Measurements from ENCODE around the gene TCF19. TPM values are rescaled to one million over a fixed set of nuclear protein-coding genes. Genes with fewer than 3 reads are reported as not detected.

Gene TCF19
- total RNA-seq, 4 donors from 2014 or later: 2.3 to 6.7 (median 5.8) TPM

DNA sequence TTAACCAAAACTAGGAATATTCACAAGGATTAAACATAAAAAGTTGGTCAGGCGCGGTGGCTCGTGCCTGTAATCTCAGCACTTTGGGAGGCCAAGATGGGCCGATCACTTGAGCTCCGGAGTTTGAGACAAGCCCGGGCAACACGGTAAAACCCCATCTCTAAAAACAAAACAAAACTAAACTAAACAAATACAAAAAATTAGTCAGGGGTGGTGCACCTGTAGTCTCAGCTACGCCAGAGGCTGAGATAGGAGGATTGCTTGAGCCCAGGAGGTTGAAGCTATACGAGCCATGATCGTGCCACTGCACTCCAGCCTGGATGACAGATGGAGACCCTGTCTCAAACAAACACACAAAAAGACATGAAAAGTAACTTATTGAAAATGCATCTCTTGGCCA is 22.7 kb upstream of the TCF19 start:
- Histone ChIP-seq H3K27me3 (peaks cover 0 to 7% (median 0%) of the 10 kb centered on the region in 4 donors), H3K36me3 (no peaks in the 10 kb centered on the region), H3K9me3 (no peaks in the 10 kb centered on the region), H3K4me1 (peaks cover 7 to 21% (median 16%) of the 10 kb centered on the region in 4 donors), H3K27ac (replicated peaks in 1 of 4) (no peak overlapping the region), H3K4me3 (no peak overlapping the region)
- WGBS: 82% methylated on average over 10 of the region's 10 CpGs
- DNase-seq (ENCODE audit: extremely low spot score): no peak
- no peak for TF ChIP-seq POLR2A (IDR thresholded peaks at IDR 0.05; ENCODE audit: low read depth)
- intact Hi-C loops (cut with DNase I): loop anchor here (2.0 kb wide), 1 partner anchor 57 kb away; no protein-coding TSS in a partner anchor

DNA sequence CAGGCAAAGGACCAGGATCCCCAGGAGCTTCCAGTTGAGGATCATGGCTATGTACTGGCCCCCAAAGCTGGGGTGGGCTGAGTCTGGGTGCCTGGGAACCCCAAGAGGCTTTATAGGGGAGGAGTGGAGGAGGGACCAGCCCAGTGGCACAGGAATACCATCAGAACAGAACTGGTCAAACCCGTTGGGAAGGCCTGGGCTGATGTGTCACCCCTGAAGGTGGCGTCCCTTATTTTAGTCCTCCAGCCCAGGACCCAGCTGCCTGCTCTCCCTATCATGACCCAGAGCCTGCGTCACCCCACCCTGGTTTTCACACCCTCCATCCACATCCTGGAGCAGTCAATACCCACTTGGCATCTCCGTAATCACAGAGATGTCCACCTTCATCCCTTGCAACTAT is 19.4 kb upstream of the TCF19 start, which contains the start of gene PSORS1C2:
Gene PSORS1C2, minus strand, starts transcription at position 85 of the 400 bp plus-strand sequence. Its CDS starts 40 bp downstream, at position 45.
- Histone ChIP-seq H3K9me3 (no peaks in the 10 kb centered on the region), H3K36me3 (peaks cover 0 to 14% (median 5%) of the 10 kb centered on the region in 4 donors), H3K27ac (replicated peaks in 1 of 4) (no peak within 1 kb of the TSS), H3K4me3 (peak within 1 kb of the TSS in 1 of 4 donors; percentile 28), H3K27me3 (peaks cover 0 to 7% (median 0%) of the 10 kb centered on the region in 4 donors), H3K4me1 (peaks cover 13 to 33% (median 32%) of the 10 kb centered on the region in 4 donors)
- no peak for DNase-seq (ENCODE audit: extremely low spot score)
- intact Hi-C loops (cut with DNase I): loop anchor here (2.0 kb wide), 1 partner anchor 228 kb away; no protein-coding TSS in a partner anchor
- TF ChIP-seq POLR2AphosphoS5 (IDR thresholded peaks at IDR 0.05) (no peak), POLR2A (IDR thresholded peaks at IDR 0.05; ENCODE audit: low read depth) (no peak), EP300 (IDR thresholded peaks at IDR 0.05) (no peak)
- TF ChIP-seq, protein P1, sequence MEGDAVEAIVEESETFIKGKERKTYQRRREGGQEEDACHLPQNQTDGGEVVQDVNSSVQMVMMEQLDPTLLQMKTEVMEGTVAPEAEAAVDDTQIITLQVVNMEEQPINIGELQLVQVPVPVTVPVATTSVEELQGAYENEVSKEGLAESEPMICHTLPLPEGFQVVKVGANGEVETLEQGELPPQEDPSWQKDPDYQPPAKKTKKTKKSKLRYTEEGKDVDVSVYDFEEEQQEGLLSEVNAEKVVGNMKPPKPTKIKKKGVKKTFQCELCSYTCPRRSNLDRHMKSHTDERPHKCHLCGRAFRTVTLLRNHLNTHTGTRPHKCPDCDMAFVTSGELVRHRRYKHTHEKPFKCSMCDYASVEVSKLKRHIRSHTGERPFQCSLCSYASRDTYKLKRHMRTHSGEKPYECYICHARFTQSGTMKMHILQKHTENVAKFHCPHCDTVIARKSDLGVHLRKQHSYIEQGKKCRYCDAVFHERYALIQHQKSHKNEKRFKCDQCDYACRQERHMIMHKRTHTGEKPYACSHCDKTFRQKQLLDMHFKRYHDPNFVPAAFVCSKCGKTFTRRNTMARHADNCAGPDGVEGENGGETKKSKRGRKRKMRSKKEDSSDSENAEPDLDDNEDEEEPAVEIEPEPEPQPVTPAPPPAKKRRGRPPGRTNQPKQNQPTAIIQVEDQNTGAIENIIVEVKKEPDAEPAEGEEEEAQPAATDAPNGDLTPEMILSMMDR (IDR thresholded peaks at IDR 0.05): no peak
- WGBS: 94% methylated on average over 4 of the region's 4 CpGs

DNA sequence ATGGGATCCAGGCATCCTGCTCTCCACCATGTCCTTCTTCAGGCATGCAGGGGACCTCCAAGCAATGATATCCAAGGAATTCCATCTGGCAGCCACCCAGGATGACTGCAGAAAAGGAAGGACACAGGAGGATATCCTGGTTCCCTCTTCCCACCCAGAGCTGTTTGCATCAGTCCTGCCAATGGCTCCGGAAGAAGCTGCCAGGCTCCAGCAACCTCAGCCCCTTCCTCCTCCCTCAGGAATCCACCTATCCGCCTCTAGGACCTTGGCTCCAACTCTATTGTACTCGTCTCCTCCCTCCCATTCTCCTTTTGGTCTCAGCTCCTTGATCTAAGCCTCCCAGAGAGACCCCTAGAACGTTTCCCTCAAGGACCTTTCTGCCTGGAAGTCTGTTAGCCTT is 18.8 kb upstream of the TCF19 start:
- Histone ChIP-seq H3K9me3 (no peaks in the 10 kb centered on the region), H3K4me1 (peaks cover 13 to 33% (median 32%) of the 10 kb centered on the region in 4 donors), H3K36me3 (peaks cover 0 to 21% (median 9%) of the 10 kb centered on the region in 4 donors), H3K4me3 (no peak overlapping the region), H3K27me3 (peaks cover 0 to 7% (median 0%) of the 10 kb centered on the region in 4 donors), H3K27ac (replicated peaks in 1 of 4) (no peak overlapping the region)
- WGBS: 41% methylated on average over 4 of the region's 4 CpGs
- intact Hi-C loops (cut with DNase I): loop anchor here (2.0 kb wide), 1 partner anchor 227 kb away; no protein-coding TSS in a partner anchor
- no peak for DNase-seq (ENCODE audit: extremely low spot score)
- TF ChIP-seq POLR2AphosphoS5 (IDR thresholded peaks at IDR 0.05) (no peak), EP300 (IDR thresholded peaks at IDR 0.05) (no peak), POLR2A (IDR thresholded peaks at IDR 0.05; ENCODE audit: low read depth) (no peak)
- TF ChIP-seq, protein P1 (IDR thresholded peaks at IDR 0.05): no peak

DNA sequence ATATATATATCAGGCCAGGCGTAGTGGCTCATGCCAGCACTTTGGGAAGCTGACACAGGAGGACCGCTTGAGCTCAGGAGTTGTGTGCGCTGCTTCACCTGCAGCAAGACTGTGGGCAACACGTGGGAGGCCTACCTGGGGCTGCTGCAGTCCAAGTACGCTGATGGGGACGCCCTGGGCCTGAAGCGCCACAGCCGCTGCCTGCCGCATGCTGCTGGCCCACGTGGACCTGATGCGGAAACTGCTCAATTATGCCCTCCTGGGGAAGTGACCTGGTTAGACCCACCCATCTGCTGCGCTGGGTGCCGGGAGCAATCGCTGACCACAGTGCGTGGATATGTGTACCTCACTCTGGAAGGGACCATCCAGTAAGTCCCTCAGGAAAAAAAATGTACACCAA is 17.7 kb upstream of the TCF19 start:
- no peak for TF ChIP-seq POLR2A (IDR thresholded peaks at IDR 0.05; ENCODE audit: low read depth)
- TF ChIP-seq, protein P1 (IDR thresholded peaks at IDR 0.05): no peak
- no peak for TF ChIP-seq EP300 (IDR thresholded peaks at IDR 0.05)
- TF ChIP-seq POLR2AphosphoS5 (IDR thresholded peaks at IDR 0.05): no peak
- intact Hi-C loops (cut with DNase I): no loop called here
- H3K4me3 ChIP-seq: no peak overlapping the region
- 94% methylated on average over 8 of the region's 15 CpGs for WGBS
- peaks cover 0 to 7% (median 0%) of the 10 kb centered on the region in 4 donors for H3K27me3 ChIP-seq
- no peak for DNase-seq (ENCODE audit: extremely low spot score)
- no peak overlapping the region for H3K27ac ChIP-seq (replicated peaks in 1 of 4)
- peaks cover 13 to 33% (median 32%) of the 10 kb centered on the region in 4 donors for H3K4me1 ChIP-seq
- H3K9me3 ChIP-seq: no peaks in the 10 kb centered on the region
- H3K36me3 ChIP-seq: peaks cover 0 to 30% (median 19%) of the 10 kb centered on the region in 4 donors

DNA sequence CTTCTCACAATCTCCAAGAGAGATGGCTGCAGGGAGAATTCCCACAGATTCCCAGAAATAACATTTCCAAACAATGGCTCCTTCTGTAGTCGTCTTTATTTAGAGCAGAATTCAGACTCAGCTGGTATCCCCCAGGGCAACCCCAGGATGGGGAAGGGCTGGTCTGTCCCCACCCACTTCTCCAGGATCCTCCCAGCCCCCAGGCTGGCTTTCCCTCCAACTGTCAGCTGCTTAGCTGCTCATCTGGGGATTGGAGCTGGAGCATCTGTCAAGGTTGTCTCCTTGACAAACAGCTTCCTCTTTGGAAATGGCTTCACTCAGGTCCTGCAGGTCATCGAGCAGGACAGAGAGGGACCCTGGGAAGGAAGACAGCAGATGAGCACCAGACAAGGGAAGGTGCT is 16.0 kb upstream of the TCF19 start:
- TF ChIP-seq EP300 (IDR thresholded peaks at IDR 0.05) (no peak), POLR2A (IDR thresholded peaks at IDR 0.05; ENCODE audit: low read depth) (no peak), POLR2AphosphoS5 (IDR thresholded peaks at IDR 0.05) (no peak)
- TF ChIP-seq, protein P1 (IDR thresholded peaks at IDR 0.05): no peak
- Histone ChIP-seq H3K4me1 (peaks cover 13 to 30% (median 28%) of the 10 kb centered on the region in 4 donors), H3K27me3 (peaks cover 0 to 7% (median 0%) of the 10 kb centered on the region in 4 donors), H3K9me3 (no peaks in the 10 kb centered on the region), H3K4me3 (no peak overlapping the region), H3K27ac (replicated peaks in 1 of 4) (peak overlapping the region in 2 of 4 donors; percentile 30 to 48), H3K36me3 (peaks cover 0 to 36% (median 22%) of the 10 kb centered on the region in 4 donors)
- 39% methylated on average over 2 of the region's 2 CpGs for WGBS
- DNase-seq (ENCODE audit: extremely low spot score): no peak
- intact Hi-C loops (cut with DNase I): no loop called here

All from esophagus muscularis mucosa (tissue), 4 donors.